GM18508 (cell line): ENCODE data around the gene CMTM5.
"Not testable (repeated sequence)": the region's sequence is repeated elsewhere in the genome, so short reads cannot be mapped to it uniquely, and the experiment has no call there.

Experiments
- ATAC-seq: cut with Tn5 transposase; IDR thresholded peaks from one replicate; pipeline ENCODE4 v1.9.1; 2021; ENCODE audit warnings: moderate number of reproducible peaks; ENCODE audit not compliant: insufficient read depth, unreplicated experiment

The CMTM5 gene

DNA sequence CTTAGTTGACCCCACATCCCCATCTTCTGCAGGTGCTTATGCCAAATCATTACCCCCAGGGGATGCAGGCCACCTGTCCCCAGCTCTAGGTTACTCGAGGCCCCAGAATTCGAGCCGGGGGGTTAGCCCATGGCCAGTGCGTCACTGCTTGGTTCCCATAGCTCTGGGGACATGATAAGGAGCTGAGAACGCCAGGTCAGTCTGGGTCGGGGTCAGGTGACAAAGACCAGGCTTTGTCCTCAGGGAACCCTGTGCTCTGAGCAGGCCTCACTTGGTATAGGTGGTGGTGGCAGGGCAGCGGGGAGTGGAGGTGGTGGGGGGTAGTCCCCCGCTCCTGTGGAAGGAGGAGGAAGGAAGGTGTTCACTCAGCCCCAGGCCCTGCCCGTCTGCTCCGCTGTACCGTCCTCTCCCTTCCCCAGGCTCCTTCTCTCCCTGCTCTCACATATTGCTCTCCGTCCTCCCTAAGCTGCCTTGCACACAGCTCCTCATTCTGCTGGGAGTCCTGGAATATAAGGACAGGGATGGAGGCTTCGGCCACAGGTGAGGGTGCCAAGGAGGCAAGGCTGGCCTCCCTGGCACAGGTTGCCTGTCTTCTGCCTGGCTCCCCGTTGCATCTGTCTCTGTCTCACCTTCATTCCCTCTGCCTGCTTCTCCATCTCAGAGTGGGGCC lies 33.3 kb downstream of the CMTM5 start:
- no peak for ATAC-seq

DNA sequence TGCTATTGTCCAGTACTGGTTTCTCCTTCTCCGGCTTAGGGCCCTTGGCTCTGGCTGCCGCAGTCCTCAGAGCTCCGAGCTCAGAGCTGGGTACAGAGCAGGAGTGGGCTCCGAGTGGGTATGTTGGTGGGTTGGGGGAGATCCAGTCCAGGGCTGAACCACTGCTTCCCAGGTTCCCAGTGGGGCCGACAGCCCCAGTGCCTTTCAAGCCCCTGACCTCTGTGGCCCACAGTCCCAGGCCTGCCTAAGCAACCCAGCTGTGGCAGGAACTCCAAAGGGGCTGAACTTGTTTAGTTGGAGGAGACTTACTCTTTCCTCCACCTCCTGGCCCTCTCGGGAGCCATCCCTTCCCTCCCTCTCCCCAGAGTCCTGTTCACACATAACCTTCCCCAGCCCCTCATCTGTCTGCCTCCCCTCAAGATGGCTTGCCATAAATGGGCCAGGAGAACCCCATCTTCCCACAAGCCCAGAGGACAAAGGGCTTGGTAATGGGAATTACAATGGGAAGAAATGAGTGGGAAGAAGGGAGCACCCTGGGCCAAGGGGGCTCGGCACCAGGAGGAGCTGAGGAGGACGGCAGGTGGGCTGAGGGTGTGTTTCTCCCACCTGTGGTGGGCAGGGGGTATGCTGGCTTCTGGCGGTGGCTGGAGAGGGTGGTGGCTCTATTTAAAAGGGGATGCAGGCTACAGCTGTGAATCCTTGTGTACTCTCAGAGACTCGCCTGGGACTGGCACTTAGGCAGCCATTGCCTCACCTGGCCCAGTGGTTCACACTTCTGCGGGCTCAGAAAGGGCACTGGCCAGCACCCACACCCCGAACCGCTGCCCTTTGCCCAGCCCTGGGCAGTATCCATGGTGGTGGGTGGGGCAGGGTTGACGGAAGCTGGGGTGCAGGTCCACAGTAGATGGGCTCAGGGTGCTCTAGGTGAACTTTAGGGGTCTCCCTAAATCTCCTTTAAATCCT lies 35.0 kb downstream of the CMTM5 start:
- ATAC-seq, result no peak

DNA sequence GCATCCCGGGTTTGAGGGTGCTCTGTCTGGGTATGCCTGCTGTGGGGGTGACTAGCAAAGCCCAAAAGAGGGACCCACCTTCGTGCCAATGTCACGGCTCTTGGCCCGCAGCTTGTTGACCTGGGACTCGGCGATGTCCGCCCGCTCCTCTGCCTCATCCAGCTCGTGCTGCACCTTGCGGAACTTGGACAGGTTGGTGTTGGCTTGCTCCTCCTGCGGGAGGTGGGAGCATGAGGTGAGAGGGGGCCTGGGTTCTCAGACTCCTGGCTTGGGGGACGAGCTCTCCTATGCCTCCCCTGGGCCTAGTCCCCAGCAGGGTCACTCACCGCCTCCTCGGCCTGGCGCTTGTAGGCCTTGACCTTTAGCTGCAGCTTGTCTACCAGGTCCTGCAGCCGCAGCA lies 36.8 kb downstream of the CMTM5 start:
- no peak for ATAC-seq

DNA sequence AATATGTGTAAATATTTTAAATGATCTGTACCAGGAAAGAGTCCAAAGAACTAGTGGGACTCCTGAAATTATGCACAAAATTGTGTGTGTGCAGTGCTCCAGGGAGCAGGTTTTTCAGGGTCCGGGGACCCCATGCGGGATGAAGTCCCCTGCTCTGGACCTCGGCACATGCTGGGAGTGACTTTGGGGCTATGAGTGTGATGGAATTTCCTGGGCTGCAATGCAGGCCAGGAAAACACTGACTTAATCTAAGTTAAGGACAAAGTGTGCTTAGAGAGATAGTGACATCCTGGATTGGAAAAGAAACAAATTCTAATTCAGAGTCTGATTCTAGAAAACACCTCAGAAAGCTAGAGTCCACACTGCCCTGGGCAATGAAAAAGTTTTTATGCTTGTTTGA lies 37.4 kb downstream of the CMTM5 start:
- no peak for ATAC-seq

DNA sequence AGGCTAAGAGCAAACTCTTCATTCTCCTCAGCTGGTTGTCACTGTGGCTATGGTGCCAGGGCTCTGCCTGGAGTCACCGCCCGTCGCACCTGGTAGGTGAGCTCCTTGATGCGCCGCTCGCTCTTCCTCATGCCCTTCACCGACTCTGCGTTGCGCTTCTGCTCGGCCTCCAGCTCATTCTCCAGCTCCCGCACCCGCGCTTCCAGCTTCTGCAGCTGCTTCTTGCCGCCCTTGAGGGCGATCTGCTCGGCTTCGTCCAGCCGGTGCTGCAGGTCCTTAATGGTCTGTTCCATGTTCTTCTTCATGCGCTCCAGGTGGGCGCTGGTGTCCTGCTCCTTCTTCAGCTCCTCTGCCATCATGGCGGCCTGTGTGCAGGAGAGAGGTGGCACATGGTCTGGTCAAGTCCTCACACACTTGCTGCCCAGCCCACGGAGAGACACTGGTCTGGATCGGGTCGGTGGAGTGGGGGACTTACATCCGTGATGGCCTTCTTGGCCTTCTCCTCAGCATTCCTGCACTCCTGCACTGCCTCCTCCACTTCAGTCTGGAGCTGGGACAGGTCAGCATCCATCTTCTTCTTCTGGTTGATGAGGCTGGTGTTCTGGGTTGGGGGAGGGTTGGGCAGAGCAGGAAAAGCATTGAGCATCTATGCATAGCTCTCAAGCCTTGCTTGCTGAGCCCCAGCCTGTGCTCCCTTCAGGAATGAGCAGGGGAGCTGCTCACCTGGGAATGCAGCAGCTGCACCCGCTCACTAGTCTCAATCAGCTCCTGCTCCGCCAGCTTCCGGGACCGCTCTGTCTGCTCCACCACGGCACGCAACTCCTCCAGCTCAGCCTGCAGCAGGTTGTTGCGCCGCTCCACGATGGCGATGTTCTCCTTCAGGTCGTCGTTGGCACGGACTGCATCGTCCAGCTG lies 38.3 kb downstream of the CMTM5 start:
- ATAC-seq, result no peak

DNA sequence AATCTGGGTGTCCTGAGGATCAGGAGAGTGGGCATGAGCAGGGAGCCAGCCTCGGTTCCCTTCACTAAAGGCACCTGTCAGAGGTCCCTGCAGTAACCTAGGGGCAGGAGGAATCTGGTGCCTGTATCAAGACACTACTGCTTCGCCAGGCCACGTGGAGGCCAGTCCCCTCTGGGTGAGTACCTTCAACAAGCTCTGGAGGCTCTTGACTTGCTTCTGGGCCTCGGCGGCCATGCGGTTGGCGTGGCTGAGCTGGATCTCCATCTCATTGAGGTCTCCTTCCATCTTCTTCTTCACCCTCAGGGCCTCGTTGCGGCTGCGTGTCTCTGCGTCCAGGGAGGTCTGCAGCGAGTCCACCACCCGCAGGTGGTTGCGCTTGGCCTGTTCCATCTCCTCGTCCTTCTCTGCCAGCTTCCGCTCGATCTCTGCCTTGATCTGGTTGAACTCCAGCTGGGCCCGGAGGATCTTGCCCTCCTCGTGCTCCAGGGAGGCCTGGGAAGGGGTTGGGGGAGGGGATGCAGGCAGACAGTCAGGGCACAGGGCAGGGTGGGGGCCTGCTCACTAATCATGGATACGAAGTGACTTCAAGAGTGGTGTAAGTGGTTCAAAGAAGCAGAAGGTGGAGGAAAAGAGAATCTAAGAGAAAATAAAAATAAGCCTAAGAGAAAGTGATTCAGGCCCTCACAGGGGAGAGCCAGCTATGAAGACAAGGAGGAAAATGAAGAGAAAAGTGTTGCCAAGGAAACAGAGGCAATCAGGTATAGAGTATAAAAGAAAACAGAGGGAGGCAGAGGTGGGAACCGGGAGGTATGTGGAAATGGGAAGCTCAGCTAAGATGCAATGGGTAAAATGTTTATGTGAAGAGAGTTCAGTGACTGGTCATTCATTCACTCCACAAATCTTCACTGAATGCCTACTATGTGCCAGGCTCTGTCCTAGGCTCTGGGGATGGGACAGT lies 39.3 kb downstream of the CMTM5 start:
- ATAC-seq, result no peak

DNA sequence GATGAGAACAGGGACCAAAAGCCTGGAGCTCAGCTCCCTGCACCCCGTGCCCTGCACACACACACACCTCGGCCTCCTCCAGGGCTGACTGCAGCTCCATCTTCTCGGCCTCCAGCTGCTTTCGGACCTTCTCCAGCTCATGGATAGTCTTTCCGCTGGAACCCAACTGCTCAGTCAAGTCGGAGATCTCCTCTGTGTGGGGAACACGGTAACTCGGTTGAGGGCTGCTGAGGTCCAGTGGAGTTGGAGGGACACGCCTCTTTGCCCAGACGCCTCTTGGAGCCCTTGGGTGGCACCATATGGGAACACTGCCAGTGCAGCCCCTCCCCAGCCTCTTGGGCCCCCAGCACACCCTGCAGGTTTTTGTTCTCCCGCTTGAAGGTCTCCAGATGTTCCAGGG lies 40.0 kb downstream of the CMTM5 start:
- ATAC-seq, result no peak

DNA sequence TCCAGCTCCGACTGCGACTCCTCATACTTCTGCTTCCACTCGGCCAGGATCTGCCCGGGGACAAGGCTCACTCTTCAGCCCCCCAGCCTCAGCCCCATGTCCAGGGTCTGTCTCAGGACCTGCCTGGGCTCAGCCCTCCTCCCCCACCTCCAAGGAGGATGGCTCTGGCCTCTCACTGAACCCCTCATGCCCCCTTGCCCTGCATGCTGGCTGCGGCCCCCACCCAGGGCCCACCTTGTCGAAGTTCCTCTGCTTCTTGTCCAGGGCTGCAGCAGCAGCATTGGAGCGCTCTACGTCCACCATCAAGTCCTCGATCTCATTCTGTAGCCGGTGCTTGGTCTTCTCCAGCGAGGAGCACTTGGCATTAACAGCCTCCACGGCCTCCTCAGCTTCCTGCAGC lies 40.4 kb downstream of the CMTM5 start:
- not testable (repeated sequence) for ATAC-seq

DNA sequence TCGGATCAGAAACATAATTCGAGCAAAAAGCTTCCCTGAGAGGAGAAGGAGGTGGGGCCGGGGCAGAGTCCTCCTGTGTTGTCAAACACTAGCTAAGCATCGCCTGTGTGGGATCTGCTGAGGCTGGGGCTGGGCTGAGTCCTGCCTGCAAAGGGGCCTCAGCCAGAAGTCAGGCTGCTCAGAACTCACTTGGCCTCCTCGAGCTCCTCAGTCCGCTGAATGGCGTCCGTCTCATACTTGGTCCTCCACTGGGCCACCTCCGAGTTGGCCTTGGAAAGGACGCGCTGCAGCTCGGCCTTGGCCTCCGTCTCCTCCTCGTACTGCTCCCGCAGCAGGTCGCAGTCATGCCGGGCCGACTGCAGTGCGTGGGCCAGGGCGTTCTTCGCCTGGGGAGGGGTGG lies 41.2 kb downstream of the CMTM5 start:
- ATAC-seq, result no peak

DNA sequence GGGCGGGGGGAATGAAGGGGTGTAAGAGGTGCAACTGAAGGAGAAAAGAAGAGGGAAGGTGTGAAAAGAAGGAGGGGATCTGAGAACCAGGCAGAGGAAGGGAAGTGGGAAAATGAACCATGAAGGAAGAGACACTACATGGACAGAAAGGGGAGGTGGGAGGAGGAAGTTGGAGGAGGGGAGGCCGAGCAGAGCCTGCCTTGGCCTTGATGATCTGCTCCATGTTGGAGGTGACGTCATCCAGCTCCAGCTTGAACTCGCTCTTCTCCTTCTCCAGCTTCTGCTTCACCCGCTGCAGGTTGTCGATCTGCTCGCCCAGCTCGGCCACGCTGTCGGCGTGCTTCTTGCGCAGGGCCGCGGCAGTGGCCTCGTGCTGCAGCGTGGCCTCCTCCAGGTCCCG lies 42.8 kb downstream of the CMTM5 start:
- ATAC-seq, result not testable (repeated sequence)

DNA sequence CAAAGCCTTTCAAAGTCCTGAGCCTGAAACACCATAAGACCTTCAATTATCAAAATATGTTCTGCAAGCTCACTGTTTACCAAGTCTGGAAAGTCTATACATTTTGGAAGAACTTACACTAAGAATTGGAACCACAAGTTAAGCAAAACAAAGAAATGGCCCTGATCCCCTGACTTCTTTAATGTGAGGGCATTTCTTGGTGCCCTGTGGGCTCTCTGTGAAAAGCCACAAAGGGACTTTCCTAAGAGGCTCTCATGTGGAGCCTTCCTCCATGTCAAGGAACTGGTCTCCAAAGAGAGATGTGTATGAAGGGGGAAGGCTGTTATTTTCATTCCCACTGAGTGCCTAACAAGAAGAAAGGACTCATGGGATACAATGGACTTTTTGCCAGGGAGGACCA lies 44.7 kb downstream of the CMTM5 start:
- no peak for ATAC-seq

DNA sequence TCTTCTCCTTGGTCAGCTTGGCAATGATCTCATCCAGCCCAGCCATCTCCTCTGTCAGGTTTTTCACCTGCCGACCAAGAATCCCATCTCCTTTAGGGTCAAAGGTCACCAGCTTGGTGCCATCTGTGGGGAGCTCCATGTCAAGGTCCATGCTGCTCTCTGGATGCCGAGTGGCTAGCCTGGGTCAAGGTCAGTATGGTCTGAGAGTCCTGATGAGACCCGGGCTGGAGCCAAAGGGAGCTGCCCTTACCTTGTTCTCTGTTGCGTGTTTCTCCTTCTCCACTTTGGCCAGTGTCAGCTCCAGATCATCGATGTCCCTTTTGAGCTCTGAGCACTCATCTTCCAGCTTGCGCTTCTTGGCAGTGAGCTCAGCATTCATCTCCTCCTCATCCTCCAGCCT lies 46.8 kb downstream of the CMTM5 start:
- no peak for ATAC-seq

DNA sequence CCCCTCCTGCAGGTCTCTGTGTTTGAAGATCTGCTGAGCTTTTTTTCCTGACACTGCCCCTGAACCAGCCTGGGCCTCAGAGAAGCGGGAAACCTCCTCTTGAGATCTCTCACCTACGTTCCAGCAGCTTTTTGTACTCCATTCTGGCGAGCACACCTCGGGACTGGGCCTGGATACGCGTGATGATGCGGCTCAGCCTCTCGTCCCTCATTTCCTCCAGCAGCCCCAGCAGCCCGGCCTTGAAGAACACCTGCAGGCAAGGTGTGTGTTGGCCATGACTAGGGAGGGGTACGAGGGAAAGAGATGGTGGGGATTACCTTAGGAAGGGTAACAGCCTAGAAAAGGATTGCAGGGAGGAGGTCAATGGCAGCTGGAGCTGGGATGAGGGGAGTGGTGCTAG lies 48.3 kb downstream of the CMTM5 start:
- no peak for ATAC-seq

DNA sequence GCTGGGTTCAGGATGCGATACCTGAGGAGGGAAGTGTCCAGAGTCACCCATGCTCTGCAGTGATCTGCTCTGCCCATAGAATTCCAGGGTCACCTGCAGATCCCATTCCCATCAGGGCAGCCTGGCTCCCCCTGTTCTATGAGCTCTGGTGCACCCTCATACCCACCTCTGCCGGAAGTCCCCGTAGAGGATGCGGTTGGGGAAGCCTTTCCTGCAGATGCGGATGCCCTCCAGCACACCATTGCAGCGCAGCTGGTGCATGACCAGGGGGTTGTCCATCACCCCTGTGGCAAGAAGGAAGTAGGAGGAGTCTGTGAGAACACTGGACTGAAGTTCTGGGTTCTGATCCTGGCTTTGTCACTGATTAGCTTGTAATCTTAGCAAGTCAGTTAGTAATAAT lies 49.0 kb downstream of the CMTM5 start:
- not testable (repeated sequence) for ATAC-seq

DNA sequence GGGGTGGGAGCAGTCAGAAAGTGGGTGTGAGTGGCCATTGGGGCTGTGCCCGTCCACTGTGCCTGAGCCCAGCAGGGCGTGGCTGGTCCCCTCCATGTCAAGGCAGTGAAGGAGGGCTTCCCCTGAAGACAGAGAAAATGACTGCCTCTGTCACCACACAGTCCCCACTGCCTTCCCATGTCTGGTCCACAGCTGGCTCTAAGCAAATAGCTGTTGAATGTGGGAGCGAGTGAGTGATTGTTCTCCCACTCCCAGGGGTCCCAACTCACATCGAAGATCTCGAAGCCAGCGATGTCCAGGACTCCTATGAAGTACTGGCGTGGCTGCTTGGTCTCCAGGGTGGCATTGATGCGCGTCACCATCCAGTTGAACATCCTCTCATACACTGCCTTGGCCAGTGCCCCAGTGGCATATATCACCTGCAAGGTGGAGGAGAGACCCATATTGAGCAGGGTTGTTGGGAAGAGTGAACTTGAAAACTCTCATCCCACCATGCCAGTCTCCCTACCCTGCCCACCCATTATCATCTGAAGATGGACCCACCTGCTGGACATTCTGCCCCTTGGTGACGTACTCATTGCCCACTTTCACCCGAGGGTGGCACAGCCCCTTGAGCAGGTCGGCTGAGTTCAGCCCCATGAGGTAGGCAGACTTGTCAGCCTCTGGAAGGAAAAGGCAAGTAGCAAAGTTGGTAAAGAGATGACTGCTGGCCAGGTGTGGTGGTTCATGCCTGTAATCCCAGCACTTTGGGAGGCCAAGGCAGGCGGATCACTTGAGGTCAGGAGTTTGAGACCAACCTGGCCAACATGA lies 52.0 kb downstream of the CMTM5 start:
- no peak for ATAC-seq
